Body of pancreas (tissue), 4 donors: Measurements from ENCODE around the gene ARMC3.

ENCODE experiments used
- POLR2A ChIP-seq, 3 donors: fragments of 450-650 bp; IDR thresholded peaks; one replicate each; pipeline ENCODE4 v1.6.1; 2016; ENCODE audit warnings: antibody characterized with exemption in 3 of 3, mild to moderate bottlenecking in 2 of 3
- TF ChIP-seq, protein P1 (sequence below), 7 experiments: fragments of 450-650 bp in 4 of 7; fragments of 200-600 bp in 3 of 7; sonication (generic) in 3 of 7; IDR thresholded peaks; one replicate each; pipeline ENCODE4 v1.5.1; 2016 to 2019; ENCODE audit warnings: antibody characterized with exemption in 7 of 7

DNA sequence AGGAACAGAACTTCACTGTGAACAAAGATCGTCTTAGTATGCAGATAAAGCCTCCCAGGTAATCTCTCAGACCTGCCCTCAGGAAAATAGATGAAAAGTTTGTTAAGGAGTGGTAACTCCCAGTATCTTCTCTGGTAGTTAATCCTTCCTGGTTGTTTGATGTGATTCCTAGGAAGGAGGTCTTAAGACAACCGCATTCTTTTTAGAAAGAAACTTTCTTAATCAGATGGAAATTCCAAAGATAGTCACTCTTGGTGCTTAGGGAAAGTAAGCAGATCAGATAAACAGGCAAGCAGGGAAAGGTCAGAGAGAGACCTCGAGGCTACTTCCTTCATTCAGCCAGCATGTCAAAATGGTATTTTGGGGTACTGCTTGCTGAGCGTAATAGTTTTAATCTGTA, 30.5 kb upstream of the ARMC3 start:
- TF ChIP-seq, protein P1, sequence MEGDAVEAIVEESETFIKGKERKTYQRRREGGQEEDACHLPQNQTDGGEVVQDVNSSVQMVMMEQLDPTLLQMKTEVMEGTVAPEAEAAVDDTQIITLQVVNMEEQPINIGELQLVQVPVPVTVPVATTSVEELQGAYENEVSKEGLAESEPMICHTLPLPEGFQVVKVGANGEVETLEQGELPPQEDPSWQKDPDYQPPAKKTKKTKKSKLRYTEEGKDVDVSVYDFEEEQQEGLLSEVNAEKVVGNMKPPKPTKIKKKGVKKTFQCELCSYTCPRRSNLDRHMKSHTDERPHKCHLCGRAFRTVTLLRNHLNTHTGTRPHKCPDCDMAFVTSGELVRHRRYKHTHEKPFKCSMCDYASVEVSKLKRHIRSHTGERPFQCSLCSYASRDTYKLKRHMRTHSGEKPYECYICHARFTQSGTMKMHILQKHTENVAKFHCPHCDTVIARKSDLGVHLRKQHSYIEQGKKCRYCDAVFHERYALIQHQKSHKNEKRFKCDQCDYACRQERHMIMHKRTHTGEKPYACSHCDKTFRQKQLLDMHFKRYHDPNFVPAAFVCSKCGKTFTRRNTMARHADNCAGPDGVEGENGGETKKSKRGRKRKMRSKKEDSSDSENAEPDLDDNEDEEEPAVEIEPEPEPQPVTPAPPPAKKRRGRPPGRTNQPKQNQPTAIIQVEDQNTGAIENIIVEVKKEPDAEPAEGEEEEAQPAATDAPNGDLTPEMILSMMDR (IDR thresholded peaks at IDR 0.05): no peak
- TF ChIP-seq POLR2A (IDR thresholded peaks at IDR 0.05): no peak
